ENCODE data around the gene COL2A1. TPM values are rescaled to one million over a fixed set of nuclear protein-coding genes. Genes with fewer than 3 reads are reported as not detected.

The COL2A1 gene
- total and polyA plus RNA-seq, 9 of the 15 experiments (the other 6 are each of a cell fraction or from before 2014, with no cell fraction given): 0.46 TPM; not detected in 8

GRCh38 chr12:47982311-47982710 is 22.0 kb downstream of the COL2A1 start (continued):
- TF ChIP-seq ZNF146 (CRISPR knock-in tag; IDR thresholded peaks at IDR 0.05; ENCODE audit: unreplicated experiment) (no peak), CAMTA2 (CRISPR knock-in tag; conservative IDR thresholded peaks at IDR 0.05) (no peak)

DNA sequence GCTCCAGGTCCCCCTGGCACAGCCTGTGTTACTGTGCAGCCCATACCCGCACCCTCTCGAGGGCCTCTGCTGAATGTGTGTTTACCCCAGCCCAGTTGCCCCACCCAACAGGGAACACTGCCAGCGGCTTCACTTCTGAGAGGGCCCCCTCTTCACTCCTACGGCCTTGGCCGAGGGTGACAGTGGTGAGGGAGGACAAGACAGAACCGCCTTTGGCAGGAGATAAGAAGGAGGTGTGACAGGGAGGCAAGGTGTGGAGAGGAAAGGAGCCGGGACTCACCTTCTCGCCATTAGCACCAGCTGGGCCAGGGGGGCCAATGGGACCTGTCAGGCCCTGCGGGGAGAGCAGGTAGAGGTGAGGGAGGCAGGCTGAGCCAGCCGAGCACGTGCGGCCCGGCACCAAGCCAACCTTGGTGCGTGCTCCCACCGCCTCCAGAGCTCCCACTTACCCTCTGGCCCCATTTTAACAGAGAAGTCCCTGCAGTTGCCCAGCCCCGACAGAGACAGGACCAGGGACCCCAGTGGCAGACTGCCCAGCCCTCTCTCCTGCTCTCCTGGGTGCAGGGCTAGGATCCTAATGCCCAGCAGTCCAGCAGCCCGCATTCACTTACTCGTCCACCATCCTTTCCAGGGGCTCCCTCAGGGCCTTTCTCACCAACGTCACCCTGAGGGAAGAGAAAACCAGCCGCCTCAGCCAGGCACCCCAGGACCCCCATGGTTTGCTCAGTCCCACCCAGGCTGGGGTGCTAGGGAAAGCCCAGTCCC is 22.6 kb downstream of the COL2A1 start:
- H3K4me1 ChIP-seq (replicated peaks in 1 of 2; ENCODE audit: control insufficient read depth in 2 of 2, insufficient read depth in 2 of 2, low read length in 2 of 2): peaks cover 0 to 16% of the 10 kb centered on the region in 2 experiments; a peak in 2 of 5 replicates
- H3K4me3 ChIP-seq: no peak overlapping the region
- no TSS peak for BruUV-seq (replicated peaks)
- DNase-seq (ENCODE audit: extremely low read depth in 1 of 4, low spot score in 3 of 4): peak in 2 of 4 experiments; percentile 23 to 32
- WGBS (ENCODE audit: insufficient coverage, low coverage, missing lambda C conversion rate): 5% methylated on average over 17 of the region's 20 CpGs
- H3K27me3 ChIP-seq (ENCODE audit: control insufficient read depth in 2 of 2, insufficient read depth in 2 of 2, low read length in 2 of 2): peaks cover 34 to 97% of the 10 kb centered on the region in 2 experiments; a peak in 4 of 5 replicates
- ChIA-PET POLR2A (interaction anchor here (1.0 to 1.3 kb wide), 3 partner anchors 8 to 18 kb away, joined by 3 to 6 read pairs (median 5); partner anchors contain the start of gene TMEM106C), CTCF (ENCODE audit: low intra/inter-chr PET ratio) (no interaction called here)
- H3K9me1 ChIP-seq (ENCODE audit: control insufficient read depth, insufficient read depth, low read length): peaks cover 3% of the 10 kb centered on the region
- no peak for FAIRE-seq
- TF ChIP-seq BHLHE40 (IDR thresholded peaks at IDR 0.05; ENCODE audit: low read length): peak; percentile 48
- TF ChIP-seq, protein P1, sequence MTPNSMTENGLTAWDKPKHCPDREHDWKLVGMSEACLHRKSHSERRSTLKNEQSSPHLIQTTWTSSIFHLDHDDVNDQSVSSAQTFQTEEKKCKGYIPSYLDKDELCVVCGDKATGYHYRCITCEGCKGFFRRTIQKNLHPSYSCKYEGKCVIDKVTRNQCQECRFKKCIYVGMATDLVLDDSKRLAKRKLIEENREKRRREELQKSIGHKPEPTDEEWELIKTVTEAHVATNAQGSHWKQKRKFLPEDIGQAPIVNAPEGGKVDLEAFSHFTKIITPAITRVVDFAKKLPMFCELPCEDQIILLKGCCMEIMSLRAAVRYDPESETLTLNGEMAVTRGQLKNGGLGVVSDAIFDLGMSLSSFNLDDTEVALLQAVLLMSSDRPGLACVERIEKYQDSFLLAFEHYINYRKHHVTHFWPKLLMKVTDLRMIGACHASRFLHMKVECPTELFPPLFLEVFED (CRISPR knock-in tag; conservative IDR thresholded peaks at IDR 0.05): no peak
- no peak for TF ChIP-seq ZNF589 (CRISPR knock-in tag; IDR thresholded peaks at IDR 0.05; ENCODE audit: low read depth)
- TF ChIP-seq RFX5 (IDR thresholded peaks at IDR 0.05; ENCODE audit: low read depth, low read length): no peak
- no peak for TF ChIP-seq ZNF830 (CRISPR knock-in tag; IDR thresholded peaks at IDR 0.05)
- peak; percentile 26; the same call in 1 of the 2 replicates for TF ChIP-seq NFIC (IDR thresholded peaks at IDR 0.05)
- TF ChIP-seq E2F6 (IDR thresholded peaks at IDR 0.05; ENCODE audit: borderline replicate concordance in 1 of 2, extremely low read depth in 1 of 2, insufficient read depth in 1 of 2, insufficient read length in 1 of 2, low read depth in 1 of 2, low read length in 1 of 2, poor library complexity in 1 of 2, severe bottlenecking in 1 of 2): peak in 1 of 2 experiments; percentile 25
- TF ChIP-seq SMARCC2 (IDR thresholded peaks at IDR 0.05; ENCODE audit: low read depth): no peak
- no peak for TF ChIP-seq ATF7 (IDR thresholded peaks at IDR 0.05)
- TF ChIP-seq ZBTB33 (CRISPR knock-in tag; IDR thresholded peaks at IDR 0.05): no peak
- no peak for TF ChIP-seq NR4A1 (CRISPR knock-in tag; IDR thresholded peaks at IDR 0.05)
- no peak for TF ChIP-seq NR4A1 (tag; IDR thresholded peaks at IDR 0.05)
- no peak for TF ChIP-seq MAFK (IDR thresholded peaks at IDR 0.05; ENCODE audit: low read length)
- no peak for TF ChIP-seq ESRRA (IDR thresholded peaks at IDR 0.05; ENCODE audit: borderline replicate concordance, low read depth)
- in situ Hi-C loops (cut with MboI): no loop called here
- peaks cover 7% of the 10 kb centered on the region; the same call in 1 of the 2 replicates for H4K20me1 ChIP-seq (replicated peaks; ENCODE audit: control insufficient read depth, insufficient read depth, low read length)
- no peak overlapping the region for H3K4me2 ChIP-seq (ENCODE audit: insufficient read depth, low read length)
- ATAC-seq: peak; percentile 28; the same call in 1 of the 3 replicates
- H3K9ac ChIP-seq (ENCODE audit: insufficient read depth in 1 of 2, low read depth in 2 of 2, low read length in 2 of 2): peak overlapping the region in 1 of 2 experiments; percentile 28; a peak in 1 of 4 replicates
- no peaks in the 10 kb centered on the region for H3K79me2 ChIP-seq (ENCODE audit: control insufficient read depth, insufficient read depth, low read length)
- H3K9me3 ChIP-seq (replicated peaks; ENCODE audit: control insufficient read depth, insufficient read depth, low read depth, low read length): no peaks in the 10 kb centered on the region
- no peak overlapping the region for H3K27ac ChIP-seq (ENCODE audit: extremely low read depth, low read depth, low read length)
- intact Hi-C loops (cut with micrococcal nuclease): no loop called here
- H3K36me3 ChIP-seq (ENCODE audit: control insufficient read depth, insufficient read depth, low read length): no peaks in the 10 kb centered on the region
- no peak overlapping the region for H2AFZ ChIP-seq (ENCODE audit: low read depth, low read length)
